Measurements from ENCODE around the gene THAP7. TPM values are rescaled to one million over a fixed set of nuclear protein-coding genes. Genes with fewer than 3 reads are reported as not detected.

Gene THAP7
- total RNA-seq, 1 experiment from 2014 or later: 24.9 TPM

- CTCF ChIA-PET: interaction anchor here (1.0 kb wide), 1 partner anchor 14 kb away, joined by 3 read pairs; the partner anchor contains the start of gene LZTR1
- POLR2A ChIA-PET: interaction anchor here (0.7 kb wide), 1 partner anchor 14 kb away, joined by 3 read pairs; no protein-coding TSS in a partner anchor
- DNase-seq (ENCODE audit: unreplicated experiment): no peak
- intact Hi-C loops (cut with micrococcal nuclease): no loop called here
- H3K27ac Mint-ChIP-seq (ENCODE audit: low read depth, unreplicated experiment): no peak overlapping the region
- H3K9me3 Mint-ChIP-seq (ENCODE audit: unreplicated experiment): no peaks in the 10 kb centered on the region
- no peak overlapping the region for H3K4me3 Mint-ChIP-seq (ENCODE audit: unreplicated experiment)
- no TSS peak for BruUV-seq (replicated peaks)
- H3K36me3 Mint-ChIP-seq (ENCODE audit: insufficient read depth, unreplicated experiment): peaks cover 4% of the 10 kb centered on the region
- no peaks in the 10 kb centered on the region for H3K27me3 Mint-ChIP-seq (ENCODE audit: insufficient read depth, unreplicated experiment)
- TF ChIP-seq CTCF (IDR thresholded peaks at IDR 0.05; ENCODE audit: unreplicated experiment): no peak
- H3K4me1 Mint-ChIP-seq (ENCODE audit: insufficient read depth, unreplicated experiment): no peaks in the 10 kb centered on the region
Measured at GRCh38 chr22:20996031-20996410, 5.9 kb downstream of the THAP7 start.

GRCh38 chr22:20995329-20996030 is 6.4 kb downstream of the THAP7 start:
- POLR2A ChIA-PET: no interaction called here
- no peak overlapping the region for H3K4me3 Mint-ChIP-seq (ENCODE audit: unreplicated experiment)
- H3K27me3 Mint-ChIP-seq (ENCODE audit: insufficient read depth, unreplicated experiment): no peaks in the 10 kb centered on the region
- H3K9me3 Mint-ChIP-seq (ENCODE audit: unreplicated experiment): no peaks in the 10 kb centered on the region
- no peak for TF ChIP-seq CTCF (IDR thresholded peaks at IDR 0.05; ENCODE audit: unreplicated experiment)
- H3K27ac Mint-ChIP-seq (ENCODE audit: low read depth, unreplicated experiment): no peak overlapping the region
- intact Hi-C loops (cut with micrococcal nuclease): no loop called here
- no TSS peak for BruUV-seq (replicated peaks)
- no peaks in the 10 kb centered on the region for H3K4me1 Mint-ChIP-seq (ENCODE audit: insufficient read depth, unreplicated experiment)
- no peak for DNase-seq (ENCODE audit: unreplicated experiment)
- peaks cover 4% of the 10 kb centered on the region for H3K36me3 Mint-ChIP-seq (ENCODE audit: insufficient read depth, unreplicated experiment)
- CTCF ChIA-PET: interaction anchor here (1.0 kb wide), 1 partner anchor 13 kb away, joined by 3 read pairs; the partner anchor contains the start of gene LZTR1

GRCh38 chr22:20994902-20995241 is 7.0 kb downstream of the THAP7 start:
- no peak overlapping the region for H3K4me3 Mint-ChIP-seq (ENCODE audit: unreplicated experiment)
- no peaks in the 10 kb centered on the region for H3K9me3 Mint-ChIP-seq (ENCODE audit: unreplicated experiment)
- intact Hi-C loops (cut with micrococcal nuclease): no loop called here
- DNase-seq (ENCODE audit: unreplicated experiment): no peak
- no peak for TF ChIP-seq CTCF (IDR thresholded peaks at IDR 0.05; ENCODE audit: unreplicated experiment)
- POLR2A ChIA-PET: no interaction called here
- H3K4me1 Mint-ChIP-seq (ENCODE audit: insufficient read depth, unreplicated experiment): no peaks in the 10 kb centered on the region
- H3K27ac Mint-ChIP-seq (ENCODE audit: low read depth, unreplicated experiment): no peak overlapping the region
- no peaks in the 10 kb centered on the region for H3K27me3 Mint-ChIP-seq (ENCODE audit: insufficient read depth, unreplicated experiment)
- H3K36me3 Mint-ChIP-seq (ENCODE audit: insufficient read depth, unreplicated experiment): peaks cover 4% of the 10 kb centered on the region
- CTCF ChIA-PET: no interaction called here
- no TSS peak for BruUV-seq (replicated peaks)

GRCh38 chr22:20994128-20994901 is 7.6 kb downstream of the THAP7 start:
- POLR2A ChIA-PET: no interaction called here
- H3K36me3 Mint-ChIP-seq (ENCODE audit: insufficient read depth, unreplicated experiment): peaks cover 4% of the 10 kb centered on the region
- H3K27me3 Mint-ChIP-seq (ENCODE audit: insufficient read depth, unreplicated experiment): no peaks in the 10 kb centered on the region
- no peaks in the 10 kb centered on the region for H3K9me3 Mint-ChIP-seq (ENCODE audit: unreplicated experiment)
- no peaks in the 10 kb centered on the region for H3K4me1 Mint-ChIP-seq (ENCODE audit: insufficient read depth, unreplicated experiment)
- CTCF ChIA-PET: no interaction called here
- no peak for TF ChIP-seq CTCF (IDR thresholded peaks at IDR 0.05; ENCODE audit: unreplicated experiment)
- no peak for DNase-seq (ENCODE audit: unreplicated experiment)
- no TSS peak for BruUV-seq (replicated peaks)
- intact Hi-C loops (cut with micrococcal nuclease): no loop called here
- H3K27ac Mint-ChIP-seq (ENCODE audit: low read depth, unreplicated experiment): no peak overlapping the region
- no peak overlapping the region for H3K4me3 Mint-ChIP-seq (ENCODE audit: unreplicated experiment)
